WTC11 (cell line): ENCODE results near the gene PRKAR1B. TPM values are rescaled to one million over a fixed set of nuclear protein-coding genes. Genes with fewer than 3 reads are reported as not detected.

Experiments used
- ATAC-seq: fragments of 200-7000 bp; cut with Tn5 transposase; 2 replicates; pipeline ENCODE4 v1.10.0; 2021; ENCODE audit warnings: mild to moderate bottlenecking, moderate library complexity
- CTCF ChIA-PET: fragments of 300-600 bp; sonication (Branson Sonifier 250); formaldehyde crosslinking; loops from one replicate; lab custom pipeline; 2021; ENCODE audit warnings: antibody characterized with exemption; lab: Charles Lee
- POLR2A ChIA-PET: fragments of 350-600 bp; sonication (Branson Sonifier 250); formaldehyde crosslinking; loops from one replicate; lab custom pipeline; 2021; ENCODE audit warnings: antibody characterized with exemption; lab: Charles Lee
- DNase-seq: peaks from one replicate; pipeline ENCODE4 v3.0.0; 2021; ENCODE audit warnings: low spot score
- H3K27ac Mint-ChIP-seq: 2 replicates; pipeline ENCODE4 v1.8.0; 2021; ENCODE audit warnings: mixed read lengths
- H3K27me3 Mint-ChIP-seq: 2 replicates; pipeline ENCODE4 v1.8.0; 2021; ENCODE audit warnings: low read depth, mild to moderate bottlenecking, moderate library complexity, mixed read lengths
- H3K36me3 Mint-ChIP-seq: 2 replicates; pipeline ENCODE4 v1.8.0; 2021; ENCODE audit warnings: mixed read lengths
- H3K4me1 Mint-ChIP-seq: 2 replicates; pipeline ENCODE4 v1.8.0; 2022; ENCODE audit warnings: mixed read lengths
- H3K4me3 Mint-ChIP-seq: 2 replicates; pipeline ENCODE4 v1.8.0; 2021; ENCODE audit warnings: mild to moderate bottlenecking, moderate library complexity, mixed read lengths
- H3K9me3 Mint-ChIP-seq: 2 replicates; pipeline ENCODE4 v1.8.0; 2021; ENCODE audit warnings: mixed read lengths
- FOXK1 ChIP-seq: sonication (generic); formaldehyde crosslinking; IDR thresholded peaks from 2 replicates; pipeline ENCODE4 v1.8.0; 2022; ENCODE audit warnings: mild to moderate bottlenecking, moderate library complexity, missing genetic modification reagents
- JUN ChIP-seq: sonication (generic); formaldehyde crosslinking; IDR thresholded peaks from 2 replicates; pipeline ENCODE4 v1.8.0; 2023; ENCODE audit warnings: mild to moderate bottlenecking, missing genetic modification reagents
- MXD4 ChIP-seq: fragments of 250-450 bp; sonication (Bioruptor Pico); IDR thresholded peaks from 2 replicates; pipeline ENCODE4 v1.8.0; 2021; ENCODE audit warnings: mild to moderate bottlenecking, moderate library complexity, borderline replicate concordance
- MYBL2 ChIP-seq: sonication (generic); formaldehyde crosslinking; IDR thresholded peaks from 2 replicates; pipeline ENCODE4 v1.8.1; 2023; ENCODE audit warnings: mild to moderate bottlenecking, moderate library complexity, missing genetic modification reagents
- NR2C2 ChIP-seq: sonication (generic); formaldehyde crosslinking; IDR thresholded peaks from 2 replicates; pipeline ENCODE4 v1.8.0; 2022; ENCODE audit warnings: mild to moderate bottlenecking, missing genetic modification reagents
- NR3C1 ChIP-seq: sonication (generic); formaldehyde crosslinking; conservative IDR thresholded peaks from 2 replicates; pipeline ENCODE4 v1.8.1; 2023; ENCODE audit warnings: low read depth, mild to moderate bottlenecking, missing genetic modification reagents
- TEAD4 ChIP-seq: sonication (generic); formaldehyde crosslinking; IDR thresholded peaks from 2 replicates; pipeline ENCODE4 v1.8.0; 2022; ENCODE audit warnings: mild to moderate bottlenecking, missing genetic modification reagents
- ZNF121 ChIP-seq: sonication (generic); formaldehyde crosslinking; IDR thresholded peaks from 2 replicates; pipeline ENCODE4 v1.8.0; 2023; ENCODE audit warnings: missing genetic modification reagents
- ZNF219 ChIP-seq: sonication (generic); formaldehyde crosslinking; IDR thresholded peaks from 2 replicates; pipeline ENCODE4 v1.8.0; 2023; ENCODE audit warnings: missing genetic modification reagents, mild to moderate bottlenecking, borderline replicate concordance
- ZNF263 ChIP-seq: sonication (generic); formaldehyde crosslinking; IDR thresholded peaks from 2 replicates; pipeline ENCODE4 v1.8.1; 2022; ENCODE audit warnings: low read depth, mild to moderate bottlenecking, moderate library complexity, missing genetic modification reagents
- ZNF423 ChIP-seq: fragments of 250-450 bp; sonication (Bioruptor Pico); IDR thresholded peaks from 2 replicates; pipeline ENCODE4 v2.1.2; 2022; ENCODE audit warnings: mild to moderate bottlenecking, moderate library complexity
- ZNF671 ChIP-seq: fragments of 250-450 bp; sonication (Bioruptor Pico); IDR thresholded peaks from 2 replicates; pipeline ENCODE4 v1.8.0; 2021; ENCODE audit warnings: mild to moderate bottlenecking
- total RNA-seq: library from RNA; stranded (reverse); gene quantifications from 3 replicates; pipeline ENCODE4 v1.2.3, GENCODE V29; 2021
- TF ChIP-seq, protein P1 (sequence below): sonication (generic); formaldehyde crosslinking; IDR thresholded peaks from 2 replicates; pipeline ENCODE4 v1.8.0; 2022; ENCODE audit warnings: missing genetic modification reagents
- TF ChIP-seq, protein P2 (sequence below): sonication (generic); formaldehyde crosslinking; IDR thresholded peaks from 2 replicates; pipeline ENCODE4 v1.8.1; 2022; ENCODE audit warnings: missing genetic modification reagents, borderline replicate concordance
- TF ChIP-seq, protein P3 (sequence below): fragments of 250-450 bp; sonication (Bioruptor Pico); IDR thresholded peaks from 2 replicates; pipeline ENCODE4 v1.9.0; 2021; ENCODE audit warnings: mild to moderate bottlenecking, borderline replicate concordance
- TF ChIP-seq, protein P4 (sequence below): sonication (generic); formaldehyde crosslinking; IDR thresholded peaks from 2 replicates; pipeline ENCODE4 v1.8.1; 2022; ENCODE audit warnings: mild to moderate bottlenecking, missing genetic modification reagents, moderate library complexity, borderline replicate concordance
- TF ChIP-seq, protein P5 (sequence below): sonication (generic); formaldehyde crosslinking; IDR thresholded peaks from 2 replicates; pipeline ENCODE4 v1.8.0; 2022; ENCODE audit warnings: mild to moderate bottlenecking, missing genetic modification reagents
- TF ChIP-seq, protein P6 (sequence below): sonication (generic); formaldehyde crosslinking; IDR thresholded peaks from 2 replicates; pipeline ENCODE4 v1.8.0; 2023; ENCODE audit warnings: missing genetic modification reagents

Gene PRKAR1B
- total RNA-seq, 1 experiment from 2014 or later: 43.6 TPM

DNA sequence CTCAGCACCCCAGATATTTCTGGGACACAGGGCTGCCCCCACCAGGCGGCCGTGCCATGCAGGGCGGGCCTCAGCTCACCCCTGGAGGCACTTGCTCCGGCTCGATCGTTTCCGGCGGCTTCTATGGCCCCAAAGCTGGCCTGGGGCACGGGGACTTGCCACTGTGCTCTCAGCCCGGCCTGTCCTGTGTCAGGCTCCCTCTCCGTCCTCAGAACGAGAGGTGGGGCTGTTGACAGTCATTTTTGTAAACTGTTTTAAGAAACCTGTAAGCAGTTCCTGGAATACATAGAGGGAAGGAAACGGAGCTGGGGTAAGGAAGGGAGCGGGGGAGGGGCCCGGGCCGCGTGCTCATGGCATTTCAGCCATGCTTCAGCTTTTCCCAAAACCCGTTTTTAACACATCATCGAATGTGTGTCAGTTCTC is 30.7 kb upstream of the PRKAR1B start (continued):
- TF ChIP-seq, protein P1, sequence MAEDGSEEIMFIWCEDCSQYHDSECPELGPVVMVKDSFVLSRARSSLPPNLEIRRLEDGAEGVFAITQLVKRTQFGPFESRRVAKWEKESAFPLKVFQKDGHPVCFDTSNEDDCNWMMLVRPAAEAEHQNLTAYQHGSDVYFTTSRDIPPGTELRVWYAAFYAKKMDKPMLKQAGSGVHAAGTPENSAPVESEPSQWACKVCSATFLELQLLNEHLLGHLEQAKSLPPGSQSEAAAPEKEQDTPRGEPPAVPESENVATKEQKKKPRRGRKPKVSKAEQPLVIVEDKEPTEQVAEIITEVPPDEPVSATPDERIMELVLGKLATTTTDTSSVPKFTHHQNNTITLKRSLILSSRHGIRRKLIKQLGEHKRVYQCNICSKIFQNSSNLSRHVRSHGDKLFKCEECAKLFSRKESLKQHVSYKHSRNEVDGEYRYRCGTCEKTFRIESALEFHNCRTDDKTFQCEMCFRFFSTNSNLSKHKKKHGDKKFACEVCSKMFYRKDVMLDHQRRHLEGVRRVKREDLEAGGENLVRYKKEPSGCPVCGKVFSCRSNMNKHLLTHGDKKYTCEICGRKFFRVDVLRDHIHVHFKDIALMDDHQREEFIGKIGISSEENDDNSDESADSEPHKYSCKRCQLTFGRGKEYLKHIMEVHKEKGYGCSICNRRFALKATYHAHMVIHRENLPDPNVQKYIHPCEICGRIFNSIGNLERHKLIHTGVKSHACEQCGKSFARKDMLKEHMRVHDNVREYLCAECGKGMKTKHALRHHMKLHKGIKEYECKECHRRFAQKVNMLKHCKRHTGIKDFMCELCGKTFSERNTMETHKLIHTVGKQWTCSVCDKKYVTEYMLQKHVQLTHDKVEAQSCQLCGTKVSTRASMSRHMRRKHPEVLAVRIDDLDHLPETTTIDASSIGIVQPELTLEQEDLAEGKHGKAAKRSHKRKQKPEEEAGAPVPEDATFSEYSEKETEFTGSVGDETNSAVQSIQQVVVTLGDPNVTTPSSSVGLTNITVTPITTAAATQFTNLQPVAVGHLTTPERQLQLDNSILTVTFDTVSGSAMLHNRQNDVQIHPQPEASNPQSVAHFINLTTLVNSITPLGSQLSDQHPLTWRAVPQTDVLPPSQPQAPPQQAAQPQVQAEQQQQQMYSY (CRISPR knock-in tag): no peak
- no peak for TF ChIP-seq ZNF423

DNA sequence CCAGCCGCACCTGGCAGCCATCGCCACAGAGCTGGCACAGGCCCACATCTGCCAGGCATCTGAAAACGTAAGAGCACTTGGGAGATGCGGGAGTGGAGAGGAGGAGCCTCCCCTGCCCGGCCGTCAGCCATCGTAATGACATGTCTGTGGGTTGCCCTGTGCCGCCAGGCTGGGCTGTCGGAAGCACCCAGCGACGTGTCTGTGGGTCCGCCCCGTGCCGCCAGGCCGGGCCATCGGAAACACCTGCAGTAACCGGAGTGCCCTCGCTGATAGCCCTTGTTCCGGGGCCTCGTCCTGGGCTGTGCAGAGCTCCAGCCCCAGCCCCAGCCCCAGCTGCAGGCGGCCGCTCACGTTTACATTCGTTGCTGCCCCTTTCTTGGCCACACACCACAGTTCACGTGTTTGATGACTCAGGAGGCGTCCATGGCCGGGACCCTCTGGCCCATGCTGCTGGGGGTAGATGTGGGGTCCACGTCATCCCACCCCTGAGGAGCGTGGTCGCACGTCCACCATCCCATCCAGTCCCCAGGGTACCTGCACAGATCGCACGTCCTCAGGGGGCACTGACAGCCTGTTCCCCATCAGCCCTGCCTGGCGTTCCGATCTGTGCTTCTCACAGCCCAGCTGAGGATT is 30.0 kb upstream of the PRKAR1B start:
- CTCF ChIA-PET: interaction anchor here (1.1 kb wide), 1 partner anchor 435 kb away, joined by 3 read pairs; no protein-coding TSS in a partner anchor
- Mint-ChIP-seq H3K4me3 (no peak overlapping the region), H3K36me3 (peaks cover 53% of the 10 kb centered on the region), H3K9me3 (no peaks in the 10 kb centered on the region), H3K4me1 (no peaks in the 10 kb centered on the region), H3K27ac (no peak overlapping the region), H3K27me3 (no peaks in the 10 kb centered on the region)
- DNase-seq (no peak), ATAC-seq (no peak)
- POLR2A ChIA-PET: no interaction called here
- no peak for TF ChIP-seq TEAD4
- TF ChIP-seq, protein P2, sequence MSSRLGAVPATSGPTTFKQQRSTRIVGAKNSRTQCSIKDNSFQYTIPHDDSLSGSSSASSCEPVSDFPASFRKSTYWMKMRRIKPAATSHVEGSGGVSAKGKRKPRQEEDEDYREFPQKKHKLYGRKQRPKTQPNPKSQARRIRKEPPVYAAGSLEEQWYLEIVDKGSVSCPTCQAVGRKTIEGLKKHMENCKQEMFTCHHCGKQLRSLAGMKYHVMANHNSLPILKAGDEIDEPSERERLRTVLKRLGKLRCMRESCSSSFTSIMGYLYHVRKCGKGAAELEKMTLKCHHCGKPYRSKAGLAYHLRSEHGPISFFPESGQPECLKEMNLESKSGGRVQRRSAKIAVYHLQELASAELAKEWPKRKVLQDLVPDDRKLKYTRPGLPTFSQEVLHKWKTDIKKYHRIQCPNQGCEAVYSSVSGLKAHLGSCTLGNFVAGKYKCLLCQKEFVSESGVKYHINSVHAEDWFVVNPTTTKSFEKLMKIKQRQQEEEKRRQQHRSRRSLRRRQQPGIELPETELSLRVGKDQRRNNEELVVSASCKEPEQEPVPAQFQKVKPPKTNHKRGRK (CRISPR knock-in tag): no peak
- no peak for TF ChIP-seq NR2C2 (CRISPR knock-in tag)
- TF ChIP-seq, protein P3, sequence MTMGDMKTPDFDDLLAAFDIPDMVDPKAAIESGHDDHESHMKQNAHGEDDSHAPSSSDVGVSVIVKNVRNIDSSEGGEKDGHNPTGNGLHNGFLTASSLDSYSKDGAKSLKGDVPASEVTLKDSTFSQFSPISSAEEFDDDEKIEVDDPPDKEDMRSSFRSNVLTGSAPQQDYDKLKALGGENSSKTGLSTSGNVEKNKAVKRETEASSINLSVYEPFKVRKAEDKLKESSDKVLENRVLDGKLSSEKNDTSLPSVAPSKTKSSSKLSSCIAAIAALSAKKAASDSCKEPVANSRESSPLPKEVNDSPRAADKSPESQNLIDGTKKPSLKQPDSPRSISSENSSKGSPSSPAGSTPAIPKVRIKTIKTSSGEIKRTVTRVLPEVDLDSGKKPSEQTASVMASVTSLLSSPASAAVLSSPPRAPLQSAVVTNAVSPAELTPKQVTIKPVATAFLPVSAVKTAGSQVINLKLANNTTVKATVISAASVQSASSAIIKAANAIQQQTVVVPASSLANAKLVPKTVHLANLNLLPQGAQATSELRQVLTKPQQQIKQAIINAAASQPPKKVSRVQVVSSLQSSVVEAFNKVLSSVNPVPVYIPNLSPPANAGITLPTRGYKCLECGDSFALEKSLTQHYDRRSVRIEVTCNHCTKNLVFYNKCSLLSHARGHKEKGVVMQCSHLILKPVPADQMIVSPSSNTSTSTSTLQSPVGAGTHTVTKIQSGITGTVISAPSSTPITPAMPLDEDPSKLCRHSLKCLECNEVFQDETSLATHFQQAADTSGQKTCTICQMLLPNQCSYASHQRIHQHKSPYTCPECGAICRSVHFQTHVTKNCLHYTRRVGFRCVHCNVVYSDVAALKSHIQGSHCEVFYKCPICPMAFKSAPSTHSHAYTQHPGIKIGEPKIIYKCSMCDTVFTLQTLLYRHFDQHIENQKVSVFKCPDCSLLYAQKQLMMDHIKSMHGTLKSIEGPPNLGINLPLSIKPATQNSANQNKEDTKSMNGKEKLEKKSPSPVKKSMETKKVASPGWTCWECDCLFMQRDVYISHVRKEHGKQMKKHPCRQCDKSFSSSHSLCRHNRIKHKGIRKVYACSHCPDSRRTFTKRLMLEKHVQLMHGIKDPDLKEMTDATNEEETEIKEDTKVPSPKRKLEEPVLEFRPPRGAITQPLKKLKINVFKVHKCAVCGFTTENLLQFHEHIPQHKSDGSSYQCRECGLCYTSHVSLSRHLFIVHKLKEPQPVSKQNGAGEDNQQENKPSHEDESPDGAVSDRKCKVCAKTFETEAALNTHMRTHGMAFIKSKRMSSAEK: no peak
- TF ChIP-seq ZNF219: no peak
- TF ChIP-seq ZNF121: no peak
- no peak for TF ChIP-seq ZNF263 (CRISPR knock-in tag)
- TF ChIP-seq MXD4 (CRISPR knock-in tag): no peak
- TF ChIP-seq, protein P4, sequence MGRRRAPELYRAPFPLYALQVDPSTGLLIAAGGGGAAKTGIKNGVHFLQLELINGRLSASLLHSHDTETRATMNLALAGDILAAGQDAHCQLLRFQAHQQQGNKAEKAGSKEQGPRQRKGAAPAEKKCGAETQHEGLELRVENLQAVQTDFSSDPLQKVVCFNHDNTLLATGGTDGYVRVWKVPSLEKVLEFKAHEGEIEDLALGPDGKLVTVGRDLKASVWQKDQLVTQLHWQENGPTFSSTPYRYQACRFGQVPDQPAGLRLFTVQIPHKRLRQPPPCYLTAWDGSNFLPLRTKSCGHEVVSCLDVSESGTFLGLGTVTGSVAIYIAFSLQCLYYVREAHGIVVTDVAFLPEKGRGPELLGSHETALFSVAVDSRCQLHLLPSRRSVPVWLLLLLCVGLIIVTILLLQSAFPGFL (CRISPR knock-in tag): no peak
- no peak for TF ChIP-seq MYBL2
- TF ChIP-seq, protein P5, sequence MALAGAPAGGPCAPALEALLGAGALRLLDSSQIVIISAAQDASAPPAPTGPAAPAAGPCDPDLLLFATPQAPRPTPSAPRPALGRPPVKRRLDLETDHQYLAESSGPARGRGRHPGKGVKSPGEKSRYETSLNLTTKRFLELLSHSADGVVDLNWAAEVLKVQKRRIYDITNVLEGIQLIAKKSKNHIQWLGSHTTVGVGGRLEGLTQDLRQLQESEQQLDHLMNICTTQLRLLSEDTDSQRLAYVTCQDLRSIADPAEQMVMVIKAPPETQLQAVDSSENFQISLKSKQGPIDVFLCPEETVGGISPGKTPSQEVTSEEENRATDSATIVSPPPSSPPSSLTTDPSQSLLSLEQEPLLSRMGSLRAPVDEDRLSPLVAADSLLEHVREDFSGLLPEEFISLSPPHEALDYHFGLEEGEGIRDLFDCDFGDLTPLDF (CRISPR knock-in tag): no peak
- TF ChIP-seq ZNF671: no peak
- TF ChIP-seq JUN: no peak
- TF ChIP-seq, protein P6, sequence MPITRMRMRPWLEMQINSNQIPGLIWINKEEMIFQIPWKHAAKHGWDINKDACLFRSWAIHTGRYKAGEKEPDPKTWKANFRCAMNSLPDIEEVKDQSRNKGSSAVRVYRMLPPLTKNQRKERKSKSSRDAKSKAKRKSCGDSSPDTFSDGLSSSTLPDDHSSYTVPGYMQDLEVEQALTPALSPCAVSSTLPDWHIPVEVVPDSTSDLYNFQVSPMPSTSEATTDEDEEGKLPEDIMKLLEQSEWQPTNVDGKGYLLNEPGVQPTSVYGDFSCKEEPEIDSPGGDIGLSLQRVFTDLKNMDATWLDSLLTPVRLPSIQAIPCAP (CRISPR knock-in tag): no peak
- no peak for TF ChIP-seq FOXK1 (CRISPR knock-in tag)
- TF ChIP-seq NR3C1: no peak
